HepG2 (cell line): ENCODE results near the gene NRSN2. TPM values are rescaled to one million over a fixed set of nuclear protein-coding genes. Genes with fewer than 3 reads are reported as not detected.
A peak's percentile ranks its signal among the peaks of the same experiment; 100 is the strongest.

Experiments used
- ARID2 ChIP-seq: sonication (generic); formaldehyde crosslinking; IDR thresholded peaks from 2 replicates; pipeline ENCODE4 v1.8.1; 2022; ENCODE audit warnings: mild to moderate bottlenecking, missing genetic modification reagents, borderline replicate concordance
- BORCS8-MEF2B ChIP-seq: sonication (generic); formaldehyde crosslinking; IDR thresholded peaks from 2 replicates; pipeline ENCODE4 v1.8.0; 2022; ENCODE audit warnings: mild to moderate bottlenecking, missing genetic modification reagents
- CCDC6 ChIP-seq: sonication (generic); formaldehyde crosslinking; IDR thresholded peaks from 2 replicates; pipeline ENCODE4 v1.8.1; 2022; ENCODE audit warnings: mild to moderate bottlenecking, missing genetic modification reagents, moderate library complexity
- CEBPB ChIP-seq: IDR thresholded peaks from 2 replicates; pipeline ENCODE4 v1.6.1; 2011; ENCODE audit warnings: low read depth, low read length, improper control_type of control experiment, borderline replicate concordance
- CTCF ChIP-seq: sonication (generic); formaldehyde crosslinking; IDR thresholded peaks from 2 replicates; pipeline ENCODE4 v1.5.0; 2020; ENCODE audit warnings: mild to moderate bottlenecking, missing genetic modification reagents, moderate library complexity
- DPF2 ChIP-seq: sonication (generic); formaldehyde crosslinking; IDR thresholded peaks from 2 replicates; pipeline ENCODE4 v1.4.0; 2020; ENCODE audit warnings: mild to moderate bottlenecking, low read depth, missing genetic modification reagents, borderline replicate concordance
- GATAD2A ChIP-seq: IDR thresholded peaks from 2 replicates; pipeline ENCODE4 v1.6.1; 2016
- GLI4 ChIP-seq: sonication (generic); formaldehyde crosslinking; IDR thresholded peaks from 2 replicates; pipeline ENCODE4 v1.5.1; 2020; ENCODE audit warnings: missing genetic modification reagents, mild to moderate bottlenecking, moderate library complexity, borderline replicate concordance
- KLF11 ChIP-seq: IDR thresholded peaks from 2 replicates; pipeline ENCODE4 v1.6.1; 2016; ENCODE audit warnings: missing compliant biosample characterization
- MYC ChIP-seq: sonication (generic); formaldehyde crosslinking; IDR thresholded peaks from 2 replicates; pipeline ENCODE4 v1.9.0; 2021; ENCODE audit warnings: missing genetic modification reagents, borderline replicate concordance
- NFYB ChIP-seq: sonication (generic); formaldehyde crosslinking; IDR thresholded peaks from 2 replicates; pipeline ENCODE4 v1.4.0; 2020; ENCODE audit warnings: missing genetic modification reagents
- PRMT3 ChIP-seq: sonication (generic); formaldehyde crosslinking; IDR thresholded peaks from 2 replicates; pipeline ENCODE4 v1.8.1; 2022; ENCODE audit warnings: low read depth, mild to moderate bottlenecking, moderate library complexity, missing genetic modification reagents, borderline replicate concordance
- RBM39 ChIP-seq: fragments of 200-400 bp; formaldehyde crosslinking; IDR thresholded peaks from one replicate; pipeline ENCODE4 v1.6.1; 2018; ENCODE audit warnings: antibody characterized with exemption, mild to moderate bottlenecking, low read depth, low read length; ENCODE audit not compliant: poor library complexity, severe bottlenecking
- RFX1 ChIP-seq: fragments of 450-650 bp; IDR thresholded peaks from 2 replicates; pipeline ENCODE4 v1.6.1; 2017
- SRSF9 ChIP-seq: fragments of 200-400 bp; formaldehyde crosslinking; IDR thresholded peaks from 2 replicates; pipeline ENCODE4 v1.6.1; 2018; ENCODE audit warnings: borderline replicate concordance, mild to moderate bottlenecking, low read depth, low read length; ENCODE audit not compliant: insufficient read depth, poor library complexity, severe bottlenecking
- ZBTB2 ChIP-seq: sonication (generic); formaldehyde crosslinking; IDR thresholded peaks from 2 replicates; pipeline ENCODE4 v1.8.0; 2022; ENCODE audit warnings: low read depth, missing genetic modification reagents
- ZBTB25 ChIP-seq: IDR thresholded peaks from 2 replicates; pipeline ENCODE4 v1.6.1; 2018; ENCODE audit warnings: missing genetic modification reagents
- ZBTB46 ChIP-seq: sonication (generic); formaldehyde crosslinking; IDR thresholded peaks from 2 replicates; pipeline ENCODE4 v1.4.0; 2020; ENCODE audit warnings: mild to moderate bottlenecking, missing genetic modification reagents, borderline replicate concordance
- ZFX ChIP-seq: sonication (generic); formaldehyde crosslinking; IDR thresholded peaks from 2 replicates; pipeline ENCODE4 v1.4.0; 2020; ENCODE audit warnings: mild to moderate bottlenecking, low read depth, missing genetic modification reagents, moderate library complexity
- ZNF333 ChIP-seq: sonication (generic); formaldehyde crosslinking; IDR thresholded peaks from 2 replicates; pipeline ENCODE4 v1.4.0; 2020; ENCODE audit warnings: mild to moderate bottlenecking, missing genetic modification reagents, borderline replicate concordance
- ZNF674 ChIP-seq: sonication (generic); formaldehyde crosslinking; IDR thresholded peaks from 2 replicates; pipeline ENCODE4 v1.5.0; 2020; ENCODE audit warnings: low read depth, mild to moderate bottlenecking, missing genetic modification reagents
- ZSCAN21 ChIP-seq: sonication (generic); formaldehyde crosslinking; IDR thresholded peaks from 2 replicates; pipeline ENCODE4 v1.8.0; 2022; ENCODE audit warnings: mild to moderate bottlenecking, missing genetic modification reagents, moderate library complexity, borderline replicate concordance
- polyA plus RNA-seq, 8 experiments: library from polyadenylated mRNA; depleted of rRNA in 3 of 8; stranded (reverse) in 7 of 8; unstranded in 1 of 8; fragments of >200 nt; fragmentation: Illumina TruSeq in 4 of 8; extraction: Trizol in 4 of 8; gene quantifications; 2 replicates each; pipeline versions ENCODE4 v1.2.1 to v1.2.3, GENCODE V29; 2011 to 2016; ENCODE audit warnings: low read depth in 4 of 8, missing spikeins in 1 of 8, mixed read lengths in 1 of 8; ENCODE audit not compliant: insufficient read depth in 1 of 8
- total RNA-seq, 5 experiments: library from RNA; depleted of rRNA; stranded (reverse); fragments of >200 nt; fragmentation: Illumina TruSeq; extraction: Trizol; gene quantifications; 2 replicates each; pipeline ENCODE4 v1.2.3, GENCODE V29; 2016; ENCODE audit warnings: low read depth in 1 of 5

NRSN2 gene
- total and polyA plus RNA-seq, 2 of the 13 experiments (the other 11 are each of a cell fraction or from before 2014, with no cell fraction given) = 32.3 to 49.4 TPM

- peak; percentile 81; the same call in 1 of the 2 replicates for TF ChIP-seq ZBTB46 (CRISPR knock-in tag)
- peak; percentile 70 for TF ChIP-seq MYC (CRISPR knock-in tag)
- peak; percentile 73; the same call in 1 of the 2 replicates for TF ChIP-seq BORCS8-MEF2B (CRISPR knock-in tag)
- no peak for TF ChIP-seq ZNF674 (CRISPR knock-in tag)
- TF ChIP-seq CEBPB = peak; percentile 45; the same call in 1 of the 2 replicates
- TF ChIP-seq PRMT3 (CRISPR knock-in tag) = peak; percentile 28; the same call in 1 of the 2 replicates
- peak; percentile 80 for TF ChIP-seq ARID2 (CRISPR knock-in tag)
- TF ChIP-seq ZFX = peak; percentile 4; the same call in 1 of the 2 replicates
- peak; percentile 65; the same call in 1 of the 2 replicates for TF ChIP-seq GLI4 (CRISPR knock-in tag)
- peak; percentile 12; the same call in 1 of the 2 replicates for TF ChIP-seq CTCF
- 0 out of 2 replicates have a peak, but pooled peaks have one; percentile 47 for TF ChIP-seq DPF2
- 0 out of 2 replicates have a peak, but pooled peaks have one; percentile 17 for TF ChIP-seq CCDC6 (CRISPR knock-in tag)
- peak; percentile 20; the same call in 1 of the 2 replicates for TF ChIP-seq ZBTB25
- TF ChIP-seq ZNF333 = peak; percentile 93
- peak; percentile 40; the same call in 1 of the 2 replicates for TF ChIP-seq GATAD2A (CRISPR knock-in tag)
- peak; percentile 58 for TF ChIP-seq ZBTB2 (CRISPR knock-in tag)
- TF ChIP-seq RBM39 = peak; percentile 30
- no peak for TF ChIP-seq SRSF9
- peak; percentile 62; the same call in 1 of the 2 replicates for TF ChIP-seq KLF11
- TF ChIP-seq RFX1 = peak; percentile 35; the same call in 1 of the 2 replicates
- no peak; the same call in 1 of the 2 replicates for TF ChIP-seq NFYB (CRISPR knock-in tag)
- TF ChIP-seq ZSCAN21 = peak; percentile 70
Observed at GRCh38 chr20:297925-298775, 48.8 kb upstream of the NRSN2 start (continued).
